HG02943 (cell line): ENCODE results near the gene GPR162.

Experiments
- ATAC-seq: cut with Tn5 transposase; IDR thresholded peaks from one replicate; pipeline ENCODE4 v1.9.1; 2021; ENCODE audit warnings: mild to moderate bottlenecking, low read depth, moderate library complexity; ENCODE audit not compliant: unreplicated experiment

The GPR162 gene

DNA sequence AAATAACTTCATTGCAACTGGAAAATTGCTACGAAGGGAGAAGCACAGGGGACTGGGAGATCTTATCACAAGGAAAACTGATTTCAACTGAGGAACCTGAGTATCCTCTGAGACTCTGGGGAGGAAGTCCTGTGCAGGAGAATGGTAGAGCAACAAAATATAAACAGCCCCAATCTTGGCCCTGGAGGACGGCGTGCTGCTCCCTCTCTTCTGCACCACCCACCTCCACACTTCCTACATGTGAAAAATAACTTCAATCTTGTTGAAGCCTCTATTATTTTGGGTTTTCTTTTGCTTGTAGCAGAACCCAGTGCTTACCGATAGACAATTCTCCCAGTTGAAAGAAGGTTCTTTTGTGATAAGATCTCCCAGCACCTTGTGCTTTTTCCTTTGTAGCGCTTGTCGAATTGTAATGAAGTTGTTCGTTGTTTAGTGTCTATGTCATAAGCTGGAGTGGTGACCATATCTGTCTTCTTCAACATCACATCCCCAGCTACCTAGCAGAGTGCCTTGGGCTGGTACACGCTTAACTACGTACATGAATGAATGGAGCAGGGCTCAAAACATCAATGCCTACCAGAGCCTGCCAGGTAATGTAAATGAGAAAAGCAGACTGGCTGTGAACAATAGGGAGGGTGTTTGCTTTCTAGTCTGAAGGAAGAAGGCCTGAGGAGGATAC is 35.1 kb upstream of the GPR162 start:
- no peak for ATAC-seq

DNA sequence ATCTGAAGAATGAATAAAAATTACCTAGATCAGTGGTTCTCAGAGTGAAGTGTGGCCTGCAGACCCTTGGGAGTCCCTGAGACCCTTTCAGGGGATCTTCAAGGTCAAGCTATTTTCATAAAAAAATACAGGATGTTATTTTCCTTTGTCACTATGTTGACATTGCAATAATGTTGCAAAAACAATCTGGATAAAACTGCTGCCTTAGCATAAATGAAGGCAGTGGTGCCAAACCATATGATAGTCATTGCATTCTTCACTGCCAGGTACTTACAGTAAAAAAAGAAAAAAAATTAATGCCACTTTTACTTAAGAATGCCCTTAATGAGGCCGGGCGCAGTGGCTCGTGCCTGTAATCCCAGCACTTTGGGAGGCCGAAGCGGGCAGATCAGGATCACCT is 34.3 kb upstream of the GPR162 start:
- no peak for ATAC-seq

DNA sequence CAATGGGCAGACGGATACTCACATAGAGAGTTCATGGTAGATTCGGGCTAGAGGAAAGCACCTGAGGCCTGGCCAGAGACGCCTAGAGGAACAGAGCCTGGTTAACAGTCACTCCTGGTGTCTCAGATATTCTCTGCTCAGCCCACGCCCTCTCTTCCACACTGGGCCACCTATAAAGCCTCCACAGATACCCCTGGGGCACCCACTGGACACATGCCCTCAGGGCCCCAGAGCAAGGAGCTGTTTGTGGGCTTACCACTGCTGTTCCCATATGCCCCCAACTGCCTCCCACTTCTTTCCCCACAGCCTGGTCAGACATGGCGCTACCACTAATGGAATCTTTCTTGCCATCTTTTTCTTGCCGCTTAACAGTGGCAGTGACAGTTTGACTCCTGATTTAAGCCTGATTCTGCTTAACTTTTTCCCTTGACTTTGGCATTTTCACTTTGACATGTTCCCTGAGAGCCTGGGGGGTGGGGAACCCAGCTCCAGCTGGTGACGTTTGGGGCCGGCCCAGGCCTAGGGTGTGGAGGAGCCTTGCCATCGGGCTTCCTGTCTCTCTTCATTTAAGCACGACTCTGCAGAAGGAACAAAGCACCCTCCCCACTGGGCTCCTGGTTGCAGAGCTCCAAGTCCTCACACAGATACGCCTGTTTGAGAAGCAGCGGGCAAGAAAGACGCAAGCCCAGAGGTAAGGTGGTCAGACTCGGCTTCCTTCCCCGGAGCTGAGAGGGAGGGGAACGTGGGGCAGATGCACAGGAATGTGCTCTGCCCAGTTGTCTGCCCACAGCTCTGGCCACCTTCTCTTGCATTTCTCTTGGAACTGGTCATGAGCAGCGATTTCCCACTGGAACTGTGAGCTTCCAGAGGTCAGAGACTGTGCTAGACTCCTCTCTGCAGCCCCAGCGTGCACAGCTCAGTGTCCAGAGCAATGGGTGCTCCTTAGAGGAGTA is 32.4 kb upstream of the GPR162 start, which contains the start of gene CD4:
TSS of gene CD4 (plus strand) at position 557 of the 953 bp plus-strand sequence. CDS start 10,611 bp downstream, outside the sequence.
- no peak for ATAC-seq

DNA sequence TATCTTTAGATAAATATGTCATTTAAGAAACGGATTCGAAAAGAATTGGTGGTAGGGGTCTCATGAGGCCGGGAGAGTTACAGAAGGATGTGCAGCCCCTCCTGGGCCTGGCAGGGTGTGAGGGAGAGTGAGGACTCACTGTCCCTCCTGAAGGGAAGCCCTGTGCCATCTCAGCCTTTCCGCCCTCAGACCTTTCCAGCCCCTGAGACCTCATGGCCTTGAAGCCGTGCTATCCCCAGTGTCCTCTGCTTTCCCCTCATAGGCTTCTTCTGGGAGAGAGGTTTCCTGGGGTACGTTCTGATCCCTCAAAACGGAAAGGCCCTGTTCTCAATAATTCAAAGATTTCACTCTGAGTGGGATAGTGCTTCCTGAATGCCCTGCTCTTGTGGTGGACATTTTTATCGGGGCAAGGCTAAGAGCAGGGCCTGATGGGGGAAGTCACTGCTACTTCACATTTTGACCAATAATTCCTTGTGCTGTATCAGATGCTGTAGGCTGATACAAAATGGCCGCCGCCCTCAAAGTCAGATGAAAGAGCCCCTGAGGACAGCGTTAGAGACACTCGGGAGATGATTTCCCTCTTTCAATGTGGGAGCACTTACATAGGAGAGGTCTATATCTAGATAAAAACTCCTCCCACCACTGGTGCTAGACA is 31.0 kb upstream of the GPR162 start:
- no peak for ATAC-seq

DNA sequence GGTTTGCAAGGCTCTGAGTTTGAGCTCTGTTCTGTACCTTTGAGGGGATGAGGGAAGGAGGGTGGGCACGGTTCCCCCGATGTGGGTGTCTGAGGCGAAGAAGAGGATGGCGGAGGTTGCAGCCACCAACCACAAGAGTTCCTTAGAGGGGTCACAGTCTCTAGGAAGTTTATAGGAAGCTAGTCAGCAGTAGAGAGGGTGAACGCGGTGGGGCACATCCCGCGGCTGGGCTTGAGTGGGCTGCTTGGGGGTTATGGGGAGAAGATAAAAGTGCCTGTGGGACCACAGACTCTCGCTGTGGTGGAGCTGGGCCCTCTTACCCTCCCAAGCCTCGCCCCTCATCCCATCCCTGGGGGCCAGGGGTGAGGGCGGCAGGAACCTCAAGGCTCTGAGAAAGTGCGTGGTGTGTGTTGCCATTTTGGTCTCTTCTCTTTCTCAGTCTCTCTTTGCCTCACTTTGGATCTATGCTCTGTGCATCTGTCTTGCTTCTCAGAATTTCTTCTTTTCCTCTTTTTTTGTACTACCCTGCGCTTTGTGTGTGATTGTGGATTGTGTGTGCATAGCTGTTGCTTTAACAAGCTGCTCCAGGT is 29.6 kb upstream of the GPR162 start:
- no peak for ATAC-seq

DNA sequence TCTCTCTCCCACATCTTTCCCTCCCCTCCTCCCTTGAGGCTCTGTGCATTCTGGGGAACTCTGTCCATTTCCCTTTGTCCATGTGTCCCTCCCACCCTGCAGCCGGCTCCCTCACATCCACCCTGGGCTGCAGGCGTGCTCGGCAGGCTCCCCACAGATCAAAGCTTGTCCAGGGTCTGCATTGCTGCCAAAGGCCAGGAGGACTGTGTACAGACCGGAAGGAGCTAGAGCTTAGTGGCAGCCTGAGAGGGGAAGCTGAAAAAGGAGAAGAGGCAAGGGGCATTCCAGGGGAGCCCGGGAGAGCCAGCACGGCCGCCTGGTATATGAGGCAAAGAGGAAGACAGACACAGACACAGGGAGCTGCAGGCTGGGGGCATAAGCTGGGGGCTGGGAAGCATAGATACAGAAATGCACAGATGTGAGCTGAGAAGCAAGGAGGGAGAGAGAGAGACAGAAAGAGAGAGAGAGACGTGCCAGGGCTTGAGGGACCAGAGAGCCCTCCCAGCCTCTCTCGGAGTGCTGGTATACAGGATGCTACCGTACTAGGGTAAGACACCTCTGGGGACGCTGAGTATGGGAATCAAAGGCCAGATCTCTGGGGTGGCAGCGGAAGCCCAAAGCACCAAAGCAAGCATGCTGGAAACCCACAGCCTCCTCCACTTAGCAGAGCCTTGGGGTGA is 29.0 kb upstream of the GPR162 start:
- no peak for ATAC-seq

DNA sequence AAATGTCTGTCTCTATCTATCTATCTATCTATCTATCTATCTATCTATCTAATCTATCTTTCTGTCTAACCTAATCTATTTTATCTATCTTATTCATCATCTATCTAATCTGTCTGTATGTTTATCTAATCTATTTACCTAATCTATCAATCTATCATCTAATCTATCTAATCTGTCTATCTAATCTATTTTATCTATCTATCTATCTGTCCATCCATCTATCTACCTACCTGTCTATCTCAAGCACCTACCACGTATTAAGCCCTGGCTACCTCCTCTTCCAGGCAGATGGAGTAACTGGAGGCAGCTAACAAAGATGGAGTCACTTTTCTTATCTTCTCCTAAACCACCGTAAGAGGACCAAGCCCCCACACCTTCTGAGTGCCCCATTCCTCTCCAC is 26.5 kb upstream of the GPR162 start:
- ATAC-seq: no peak

DNA sequence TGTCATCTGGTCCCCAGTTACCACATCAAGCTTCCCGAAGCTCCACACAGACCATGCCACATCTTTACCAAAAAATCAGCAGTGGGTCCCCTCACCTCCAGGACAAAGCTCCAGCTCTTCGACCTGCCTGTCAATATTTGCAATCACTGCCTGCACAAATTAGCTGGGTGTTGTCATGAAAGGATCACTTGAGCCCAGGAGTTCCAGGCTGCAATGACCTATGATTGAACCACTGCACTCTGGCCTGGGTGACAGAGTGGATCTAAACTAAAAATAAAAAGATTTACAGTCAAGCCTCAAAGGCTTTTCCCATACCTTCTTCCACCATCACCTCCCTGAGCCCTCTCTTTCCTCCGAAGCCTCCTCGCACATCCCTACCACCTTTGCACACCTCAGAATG is 25.0 kb upstream of the GPR162 start:
- no peak for ATAC-seq

DNA sequence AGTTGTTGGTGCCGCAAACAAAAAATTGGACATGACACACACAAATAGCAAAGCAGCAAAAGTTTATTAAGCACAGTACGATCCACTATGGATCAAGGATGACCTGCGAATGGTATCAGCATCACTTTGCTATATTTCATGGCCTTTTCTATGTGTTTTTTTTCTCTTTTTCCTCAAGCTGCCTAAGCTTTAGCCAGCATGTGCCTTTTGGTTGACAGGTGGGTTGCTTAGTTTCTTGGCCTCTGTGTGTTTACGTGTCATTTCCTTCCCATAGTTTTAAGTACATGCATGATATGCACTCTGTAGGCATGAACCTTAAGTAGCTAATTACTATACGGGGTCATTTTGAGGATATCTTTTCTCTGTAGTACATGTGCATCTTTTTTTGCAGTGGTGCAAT is 22.5 kb upstream of the GPR162 start:
- no peak for ATAC-seq

DNA sequence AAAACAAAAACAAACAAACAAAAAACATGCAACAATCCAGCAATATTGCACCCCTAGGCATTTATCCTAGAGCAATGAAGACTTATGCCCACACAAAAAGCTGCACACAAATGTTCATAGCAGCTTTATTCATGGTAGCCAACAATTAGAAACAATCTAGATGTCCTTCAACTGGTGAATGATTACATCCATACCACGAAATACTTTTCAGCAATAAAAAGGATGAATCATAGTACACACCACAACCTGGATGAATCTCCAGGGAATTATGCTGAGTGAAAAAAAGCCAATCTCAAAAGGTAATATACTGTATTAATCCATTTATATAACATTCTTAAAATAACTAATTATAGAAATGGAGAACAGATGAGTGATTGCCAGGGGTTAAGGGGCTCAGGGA is 14.5 kb upstream of the GPR162 start:
- no peak for ATAC-seq

DNA sequence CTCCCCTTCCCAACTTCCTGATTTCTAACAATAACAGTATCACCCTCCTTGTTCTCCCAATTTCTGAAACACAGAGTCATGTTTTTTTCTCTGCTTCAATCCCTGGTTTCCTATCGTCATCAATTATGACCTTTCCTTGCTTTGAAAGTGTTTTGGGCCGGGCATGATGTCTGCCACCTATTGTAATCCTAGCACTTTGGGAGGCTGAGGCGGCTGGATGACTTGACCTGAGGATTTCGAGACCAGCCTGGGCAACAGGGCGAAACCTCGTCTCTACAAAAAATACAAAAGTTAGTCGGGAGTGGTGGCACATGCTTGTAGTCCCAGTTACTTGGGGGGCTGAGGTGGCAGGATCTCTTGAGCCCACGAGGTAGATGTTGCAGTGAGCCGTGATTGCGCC is 12.6 kb upstream of the GPR162 start:
- ATAC-seq: no peak

DNA sequence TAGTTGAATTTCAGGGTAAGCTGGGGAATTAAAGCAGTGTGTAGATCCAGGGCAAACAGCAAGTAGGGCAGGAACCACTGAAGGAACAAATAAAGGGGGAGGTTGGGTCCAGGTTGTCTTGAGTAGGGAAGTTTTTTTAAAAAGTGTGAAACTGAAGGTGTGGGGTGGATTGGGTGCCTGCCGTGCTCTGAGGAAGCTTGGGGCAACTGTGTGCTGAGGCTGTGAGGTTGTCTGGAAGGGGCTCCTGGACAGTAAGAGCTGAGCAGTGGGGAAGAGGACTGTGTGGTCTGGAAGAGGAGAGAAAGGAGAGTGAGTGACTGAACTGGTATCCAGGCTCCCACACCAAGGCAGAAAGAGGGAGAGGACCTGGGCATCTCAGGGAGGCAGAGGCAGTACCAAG is 10.9 kb upstream of the GPR162 start:
- no peak for ATAC-seq

DNA sequence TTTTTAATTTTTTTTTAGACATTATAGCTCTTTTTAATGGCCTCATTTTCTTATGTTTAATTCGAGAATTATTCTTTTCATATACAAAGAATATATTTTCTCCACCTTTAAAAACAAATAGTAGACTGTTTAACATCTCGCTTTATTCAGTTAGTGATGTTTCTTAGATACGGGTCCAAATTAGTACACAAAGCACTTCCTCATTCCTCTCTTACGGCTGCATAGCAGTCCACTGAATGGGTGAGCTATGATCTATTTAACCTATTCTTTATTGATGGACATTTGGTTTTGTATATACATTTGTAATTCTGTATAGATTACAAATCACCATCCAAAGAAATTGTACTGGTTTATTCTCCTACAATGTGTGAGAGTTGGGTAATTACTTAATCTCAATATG is 8.3 kb upstream of the GPR162 start:
- no peak for ATAC-seq

DNA sequence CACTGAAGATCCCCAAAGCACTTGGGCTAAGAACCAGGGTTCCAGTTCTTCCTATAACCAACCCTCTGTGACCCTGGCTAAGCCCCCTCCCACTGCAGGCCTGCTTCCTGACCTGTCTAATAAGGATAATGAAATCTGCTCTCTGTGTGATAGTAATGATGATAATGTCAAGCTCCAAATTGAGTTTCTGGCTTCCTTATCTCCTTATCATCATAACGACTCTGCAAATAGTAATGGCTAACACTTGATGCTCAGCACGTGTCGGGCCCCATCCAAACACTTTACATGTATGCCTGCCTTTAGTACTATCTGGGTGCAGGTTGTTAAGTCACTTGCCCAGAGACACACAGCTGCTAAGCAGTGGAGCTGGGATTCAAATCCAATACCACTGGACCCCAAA is 5.0 kb upstream of the GPR162 start:
- ATAC-seq: no peak

DNA sequence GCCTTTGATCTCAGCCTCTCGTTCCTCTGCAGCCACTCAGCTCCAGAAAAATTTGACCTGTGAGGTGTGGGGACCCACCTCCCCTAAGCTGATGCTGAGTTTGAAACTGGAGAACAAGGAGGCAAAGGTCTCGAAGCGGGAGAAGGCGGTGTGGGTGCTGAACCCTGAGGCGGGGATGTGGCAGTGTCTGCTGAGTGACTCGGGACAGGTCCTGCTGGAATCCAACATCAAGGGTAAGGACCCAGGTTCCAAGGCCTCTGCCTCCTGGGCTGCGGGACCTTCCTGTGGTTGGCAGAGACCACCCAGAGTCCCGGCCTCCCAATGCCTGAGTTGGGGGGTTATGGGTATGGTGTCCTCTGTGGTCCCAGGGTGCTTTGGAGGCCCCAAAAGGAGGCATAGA is 4.5 kb upstream of the GPR162 start:
- no peak for ATAC-seq

DNA sequence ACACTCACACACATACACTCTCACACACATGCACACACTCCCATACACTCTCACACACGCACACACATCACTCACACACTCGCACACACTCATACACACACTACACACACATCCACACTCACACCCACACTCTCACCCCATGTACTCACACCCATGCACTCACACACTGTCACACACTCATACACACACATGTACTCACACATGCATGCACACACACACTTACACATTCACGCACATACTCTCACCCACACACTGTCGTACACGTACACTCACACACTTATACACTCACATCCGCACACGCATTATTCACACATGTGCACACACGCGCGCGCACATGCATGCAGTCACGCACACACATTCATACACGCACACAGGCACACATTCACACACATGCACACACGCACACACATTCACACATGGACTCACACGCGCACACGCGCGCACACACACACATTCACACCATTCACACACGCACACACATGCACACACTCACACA is 3.9 kb upstream of the GPR162 start:
- no peak for ATAC-seq

DNA sequence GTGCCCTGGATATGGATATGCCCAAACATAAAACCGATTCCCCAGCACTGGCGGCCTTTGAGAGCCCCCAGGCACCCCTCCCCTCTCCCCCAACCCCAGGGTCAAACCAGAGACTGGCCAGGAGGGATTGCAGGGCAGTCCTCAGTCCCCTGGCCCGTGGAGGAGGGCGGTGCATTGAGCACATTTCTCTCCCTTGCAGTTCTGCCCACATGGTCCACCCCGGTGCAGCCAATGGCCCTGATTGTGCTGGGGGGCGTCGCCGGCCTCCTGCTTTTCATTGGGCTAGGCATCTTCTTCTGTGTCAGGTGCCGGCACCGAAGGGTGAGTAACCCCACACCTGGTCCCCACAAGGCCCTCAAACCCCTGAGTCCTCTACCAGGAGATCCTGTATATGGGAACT is 3.4 kb upstream of the GPR162 start:
- no peak for ATAC-seq

DNA sequence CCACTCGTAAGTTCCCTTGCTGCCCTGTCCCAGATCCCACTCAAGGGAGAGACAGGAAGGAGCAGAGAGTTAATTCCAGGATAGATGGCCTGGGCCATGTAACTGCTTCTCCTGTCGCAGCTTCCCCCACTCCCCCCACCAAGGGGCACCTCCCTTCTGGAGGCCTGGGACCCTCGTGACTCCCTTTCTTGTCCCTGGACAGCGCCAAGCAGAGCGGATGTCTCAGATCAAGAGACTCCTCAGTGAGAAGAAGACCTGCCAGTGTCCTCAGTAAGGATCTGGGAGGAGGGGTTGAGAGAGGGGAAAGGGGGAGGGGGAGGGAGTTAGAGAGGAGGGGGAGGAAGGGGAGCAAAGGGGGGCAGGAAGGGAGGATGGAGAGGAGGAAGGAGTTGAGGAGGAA is 3.0 kb upstream of the GPR162 start:
- no peak for ATAC-seq

DNA sequence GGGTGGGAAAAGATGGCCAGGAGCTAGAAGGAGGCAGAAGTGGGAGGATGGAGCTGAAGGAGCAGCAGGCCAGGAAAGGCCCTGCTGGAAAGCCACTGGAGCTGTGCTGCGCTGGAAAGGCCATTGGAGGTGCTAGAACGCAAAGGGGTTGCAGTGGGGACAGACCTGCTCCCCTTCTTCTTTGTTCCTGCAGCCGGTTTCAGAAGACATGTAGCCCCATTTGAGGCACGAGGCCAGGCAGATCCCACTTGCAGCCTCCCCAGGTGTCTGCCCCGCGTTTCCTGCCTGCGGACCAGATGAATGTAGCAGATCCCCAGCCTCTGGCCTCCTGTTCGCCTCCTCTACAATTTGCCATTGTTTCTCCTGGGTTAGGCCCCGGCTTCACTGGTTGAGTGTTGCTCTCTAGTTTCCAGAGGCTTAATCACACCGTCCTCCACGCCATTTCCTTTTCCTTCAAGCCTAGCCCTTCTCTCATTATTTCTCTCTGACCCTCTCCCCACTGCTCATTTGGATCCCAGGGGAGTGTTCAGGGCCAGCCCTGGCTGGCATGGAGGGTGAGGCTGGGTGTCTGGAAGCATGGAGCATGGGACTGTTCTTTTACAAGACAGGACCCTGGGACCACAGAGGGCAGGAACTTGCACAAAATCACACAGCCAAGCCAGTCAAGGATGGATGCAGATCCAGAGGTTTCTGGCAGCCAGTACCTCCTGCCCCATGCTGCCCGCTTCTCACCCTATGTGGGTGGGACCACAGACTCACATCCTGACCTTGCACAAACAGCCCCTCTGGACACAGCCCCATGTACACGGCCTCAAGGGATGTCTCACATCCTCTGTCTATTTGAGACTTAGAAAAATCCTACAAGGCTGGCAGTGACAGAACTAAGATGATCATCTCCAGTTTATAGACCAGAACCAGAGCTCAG is 2.3 kb upstream of the GPR162 start:
- ATAC-seq: no peak
